K562 (cell line): ENCODE measurements around the gene CBY2. TPM values are rescaled to one million over a fixed set of nuclear protein-coding genes. Genes with fewer than 3 reads are reported as not detected.

Source experiments
- CTCF ChIP-seq, 3 experiments: IDR thresholded peaks in 2 of 3; conservative IDR thresholded peaks in 1 of 3; 2 replicates each; pipeline ENCODE4 v1.5.1; 2011 to 2012; ENCODE audit warnings: low read length in 3 of 3, mild to moderate bottlenecking in 3 of 3, control low read depth in 2 of 3, improper control_type of control experiment in 1 of 3, inconsistent platforms in 1 of 3, low read depth in 1 of 3, mixed read lengths in 1 of 3, moderate library complexity in 1 of 3; ENCODE audit not compliant: insufficient read depth in 2 of 3
- TBP ChIP-seq: optimal IDR thresholded peaks from 2 replicates; pipeline ENCODE3; 2011; ENCODE audit warnings: low read depth, low read length, improper control_type of control experiment
- polyA plus RNA-seq, 8 experiments: library from polyadenylated mRNA; depleted of rRNA in 4 of 8; stranded (reverse) in 5 of 8; unstranded in 3 of 8; fragments of >200 nt; fragmentation: Nextera tagmentation in 2 of 8; fragmentation: Illumina TruSeq in 1 of 8; extraction: Ambion mirVana in 2 of 8; extraction: Trizol in 1 of 8; gene quantifications; 2 replicates each; pipeline versions ENCODE4 v1.2.1 to v1.2.3, GENCODE V29; 2011 to 2014; ENCODE audit warnings: inconsistent platforms in 1 of 8, missing spikeins in 1 of 8
- total RNA-seq, 7 experiments: library from RNA; depleted of rRNA in 6 of 7; stranded (reverse); fragments of >200 nt in 6 of 7; fragmentation: Illumina TruSeq in 2 of 7; extraction: Trizol in 2 of 7; gene quantifications; 2 replicates each; pipeline versions ENCODE4 v1.2.1 to v1.2.3, GENCODE V29; 2011 to 2021; ENCODE audit warnings: low replicate concordance in 1 of 7
- TF ChIP-seq, protein P1 (sequence below): IDR thresholded peaks from 2 replicates; pipeline ENCODE4 v1.6.1; 2012; ENCODE audit warnings: low read depth, low read length, improper control_type of control experiment, borderline replicate concordance
- TF ChIP-seq, protein P2 (sequence below): sonication (generic); formaldehyde crosslinking; IDR thresholded peaks from 2 replicates; pipeline ENCODE4 v1.8.1; 2023; ENCODE audit warnings: missing genetic modification reagents, mild to moderate bottlenecking, borderline replicate concordance

Gene CBY2
- total and polyA plus RNA-seq, 9 of the 15 experiments (the other 6 are each of a cell fraction or from before 2014, with no cell fraction given) = 0.09 TPM; not detected in 8

DNA sequence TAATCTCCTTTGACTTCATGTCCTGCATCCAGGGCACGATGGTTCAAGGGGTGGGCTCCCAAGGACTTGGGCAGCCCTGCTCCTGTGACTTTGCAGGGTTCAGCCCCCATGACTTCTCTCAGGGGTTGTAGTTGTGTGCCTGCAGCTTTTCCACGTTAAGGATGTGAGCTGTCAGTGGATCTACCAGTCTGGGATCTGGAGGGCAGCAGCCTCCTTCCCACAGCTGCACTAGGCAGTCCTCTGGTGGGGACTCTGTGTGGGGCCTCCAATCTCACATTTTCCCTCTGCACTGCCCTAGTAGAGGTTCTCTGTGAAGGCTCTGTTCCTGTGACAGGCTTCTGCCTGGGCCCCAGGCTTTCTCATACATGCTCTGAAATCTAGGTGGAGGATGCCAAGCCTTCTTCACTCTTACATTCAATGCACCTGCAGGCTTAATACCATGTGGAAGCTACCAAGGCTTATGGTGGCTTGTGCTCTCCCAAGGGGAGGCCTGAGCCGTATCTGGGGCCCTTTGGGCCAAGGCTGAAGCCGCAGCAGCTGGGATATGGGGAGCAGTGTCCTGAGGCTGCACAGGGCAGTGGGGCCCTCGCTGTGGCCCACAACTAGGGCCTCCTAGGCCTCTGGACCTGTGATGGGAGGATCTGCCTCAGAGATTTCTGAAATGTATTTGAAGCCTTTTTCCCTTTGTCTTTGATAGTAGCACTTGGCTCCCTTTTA lies 47.3 kb upstream of the CBY2 start (continued):
- TF ChIP-seq, protein P1, sequence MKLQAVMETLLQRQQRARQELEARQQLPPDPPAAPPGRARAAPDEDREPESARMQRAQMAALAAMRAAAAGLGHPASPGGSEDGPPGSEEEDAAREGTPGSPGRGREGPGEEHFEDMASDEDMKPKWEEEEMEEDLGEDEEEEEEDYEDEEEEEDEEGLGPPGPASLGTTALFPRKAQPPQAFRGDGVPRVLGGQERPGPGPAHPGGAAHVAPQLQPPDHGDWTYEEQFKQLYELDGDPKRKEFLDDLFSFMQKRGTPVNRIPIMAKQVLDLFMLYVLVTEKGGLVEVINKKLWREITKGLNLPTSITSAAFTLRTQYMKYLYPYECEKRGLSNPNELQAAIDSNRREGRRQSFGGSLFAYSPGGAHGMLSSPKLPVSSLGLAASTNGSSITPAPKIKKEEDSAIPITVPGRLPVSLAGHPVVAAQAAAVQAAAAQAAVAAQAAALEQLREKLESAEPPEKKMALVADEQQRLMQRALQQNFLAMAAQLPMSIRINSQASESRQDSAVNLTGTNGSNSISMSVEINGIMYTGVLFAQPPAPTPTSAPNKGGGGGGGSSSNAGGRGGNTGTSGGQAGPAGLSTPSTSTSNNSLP = no peak
- TF ChIP-seq TBP (no peak), CTCF (IDR thresholded peaks at IDR 0.05 in 2 of 3, conservative IDR thresholded peaks at IDR 0.05 in 1 of 3; ENCODE audit: insufficient read depth in 2 of 3, low read depth in 1 of 3, low read length in 3 of 3) (no peak)
- TF ChIP-seq, protein P2, sequence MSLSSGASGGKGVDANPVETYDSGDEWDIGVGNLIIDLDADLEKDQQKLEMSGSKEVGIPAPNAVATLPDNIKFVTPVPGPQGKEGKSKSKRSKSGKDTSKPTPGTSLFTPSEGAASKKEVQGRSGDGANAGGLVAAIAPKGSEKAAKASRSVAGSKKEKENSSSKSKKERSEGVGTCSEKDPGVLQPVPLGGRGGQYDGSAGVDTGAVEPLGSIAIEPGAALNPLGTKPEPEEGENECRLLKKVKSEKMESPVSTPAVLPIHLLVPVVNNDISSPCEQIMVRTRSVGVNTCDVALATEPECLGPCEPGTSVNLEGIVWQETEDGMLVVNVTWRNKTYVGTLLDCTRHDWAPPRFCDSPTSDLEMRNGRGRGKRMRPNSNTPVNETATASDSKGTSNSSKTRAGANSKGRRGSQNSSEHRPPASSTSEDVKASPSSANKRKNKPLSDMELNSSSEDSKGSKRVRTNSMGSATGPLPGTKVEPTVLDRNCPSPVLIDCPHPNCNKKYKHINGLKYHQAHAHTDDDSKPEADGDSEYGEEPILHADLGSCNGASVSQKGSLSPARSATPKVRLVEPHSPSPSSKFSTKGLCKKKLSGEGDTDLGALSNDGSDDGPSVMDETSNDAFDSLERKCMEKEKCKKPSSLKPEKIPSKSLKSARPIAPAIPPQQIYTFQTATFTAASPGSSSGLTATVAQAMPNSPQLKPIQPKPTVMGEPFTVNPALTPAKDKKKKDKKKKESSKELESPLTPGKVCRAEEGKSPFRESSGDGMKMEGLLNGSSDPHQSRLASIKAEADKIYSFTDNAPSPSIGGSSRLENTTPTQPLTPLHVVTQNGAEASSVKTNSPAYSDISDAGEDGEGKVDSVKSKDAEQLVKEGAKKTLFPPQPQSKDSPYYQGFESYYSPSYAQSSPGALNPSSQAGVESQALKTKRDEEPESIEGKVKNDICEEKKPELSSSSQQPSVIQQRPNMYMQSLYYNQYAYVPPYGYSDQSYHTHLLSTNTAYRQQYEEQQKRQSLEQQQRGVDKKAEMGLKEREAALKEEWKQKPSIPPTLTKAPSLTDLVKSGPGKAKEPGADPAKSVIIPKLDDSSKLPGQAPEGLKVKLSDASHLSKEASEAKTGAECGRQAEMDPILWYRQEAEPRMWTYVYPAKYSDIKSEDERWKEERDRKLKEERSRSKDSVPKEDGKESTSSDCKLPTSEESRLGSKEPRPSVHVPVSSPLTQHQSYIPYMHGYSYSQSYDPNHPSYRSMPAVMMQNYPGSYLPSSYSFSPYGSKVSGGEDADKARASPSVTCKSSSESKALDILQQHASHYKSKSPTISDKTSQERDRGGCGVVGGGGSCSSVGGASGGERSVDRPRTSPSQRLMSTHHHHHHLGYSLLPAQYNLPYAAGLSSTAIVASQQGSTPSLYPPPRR (CRISPR knock-in tag) = no peak
